ENCODE results near the gene NTM. TPM values are rescaled to one million over a fixed set of nuclear protein-coding genes. Genes with fewer than 3 reads are reported as not detected.

NTM gene
- total RNA-seq, 1 experiment from 2014 or later = 9.9 TPM

GRCh38 chr11:132062541-132062940 is 692.1 kb downstream of the NTM start:
- H3K56ac ChIP-seq (ENCODE audit: insufficient read length, low read depth, low read length) = no peak overlapping the region
- H3K4me2 ChIP-seq (ENCODE audit: insufficient read depth, insufficient read length, low read length) = no peak overlapping the region
- H3K14ac ChIP-seq (ENCODE audit: insufficient read depth, low read length) = no peak overlapping the region
- no peak overlapping the region for H4K91ac ChIP-seq (ENCODE audit: insufficient read length, low read depth, low read length)
- DNase-seq = no peak
- no peaks in the 10 kb centered on the region for H3K9me3 ChIP-seq (ENCODE audit: control insufficient read depth, low read depth, low read length)
- no peaks in the 10 kb centered on the region for H3K79me1 ChIP-seq (ENCODE audit: insufficient read depth, low read depth, low read length, poor library complexity, severe bottlenecking)
- no peak overlapping the region for H2AK5ac ChIP-seq (ENCODE audit: insufficient read length, low read length)
- no peak for TF ChIP-seq CTCF (conservative IDR thresholded peaks at IDR 0.05)
- no peak overlapping the region for H2BK20ac ChIP-seq (ENCODE audit: low read depth, low read length, poor library complexity, severe bottlenecking)
- H3K27me3 ChIP-seq (ENCODE audit: insufficient read depth, low read length) = no peaks in the 10 kb centered on the region; the same call in 1 of the 2 replicates
- WGBS (ENCODE audit: extremely low coverage, insufficient read length, low lambda C conversion rate) = no CpG with 5 or more reads among the region's 2 CpGs
- H3K4me3 Mint-ChIP-seq = no peak overlapping the region
- H3K4me1 Mint-ChIP-seq = peaks cover 3 to 4% of the 10 kb centered on the region in 2 experiments
- no peak overlapping the region for H2BK15ac ChIP-seq (ENCODE audit: low read depth, low read length)
- peaks cover 4% of the 10 kb centered on the region; the same call in 1 of the 2 replicates for H3K4me1 ChIP-seq (ENCODE audit: insufficient read depth, low read length)
- no peak overlapping the region for H3K27ac Mint-ChIP-seq
- no peak overlapping the region for H4K5ac ChIP-seq (ENCODE audit: insufficient read length, low read depth, low read length)
- no peaks in the 10 kb centered on the region for H4K20me1 ChIP-seq (ENCODE audit: control insufficient read depth, insufficient read depth, insufficient read length)
- H3K4ac ChIP-seq (ENCODE audit: low read depth, low read length) = no peak overlapping the region
- H3K36me3 Mint-ChIP-seq (ENCODE audit: insufficient read depth in 1 of 3, low read depth in 3 of 3) = peaks cover 0 to 2% (median 2%) of the 10 kb centered on the region in 3 experiments; a peak in 4 of 7 replicates
- no peak overlapping the region for H3K9ac ChIP-seq (ENCODE audit: extremely low read depth, insufficient read length, low read length)
- H2BK120ac ChIP-seq (ENCODE audit: low read depth, low read length, poor library complexity, severe bottlenecking) = no peak overlapping the region
- no peak overlapping the region for H2BK12ac ChIP-seq (ENCODE audit: insufficient read length, low read depth, low read length)
- H2AFZ ChIP-seq (ENCODE audit: low read length) = no peak overlapping the region
- no peak overlapping the region for H3K23ac ChIP-seq (ENCODE audit: insufficient read length, low read depth, low read length)
- H3K27me3 Mint-ChIP-seq (ENCODE audit: low read depth) = no peaks in the 10 kb centered on the region
- H4K8ac ChIP-seq (replicated peaks; ENCODE audit: insufficient read length, low read depth, low read length) = no peak overlapping the region
- H3K18ac ChIP-seq (ENCODE audit: insufficient read length, low read depth, low read length) = no peak overlapping the region
- no peak overlapping the region for H3T11ph ChIP-seq (ENCODE audit: low read length)
- peaks cover 0 to 7% of the 10 kb centered on the region in 2 experiments; a peak in 3 of 5 replicates for H3K9me3 Mint-ChIP-seq
- H3K79me2 ChIP-seq (ENCODE audit: insufficient read depth, low read length) = no peaks in the 10 kb centered on the region
- no peak overlapping the region for H3K27ac ChIP-seq (ENCODE audit: insufficient read length, low read depth, low read length)
- H3K23me2 ChIP-seq (ENCODE audit: insufficient read length, low read depth, low read length, poor library complexity, severe bottlenecking) = no peaks in the 10 kb centered on the region
- no peak overlapping the region for H2BK5ac ChIP-seq (ENCODE audit: insufficient read length, low read length)
